HG03469 (cell line): ENCODE data around the gene MACO1.
"Not testable (repeated sequence)": the region's sequence is repeated elsewhere in the genome, so short reads cannot be mapped to it uniquely, and the experiment has no call there.

Source experiments
- ATAC-seq: cut with Tn5 transposase; IDR thresholded peaks from one replicate; pipeline ENCODE4 v1.9.1; 2021; ENCODE audit warnings: mild to moderate bottlenecking, moderate library complexity, moderate number of reproducible peaks; ENCODE audit not compliant: unreplicated experiment

The MACO1 gene

GRCh38 chr1:25485536-25486411, 55.1 kb downstream of the MACO1 start:
- no peak for ATAC-seq

- no peak for ATAC-seq
These were observed 55.9 kb downstream of the MACO1 start for GRCh38 chr1:25486602-25487001.

DNA sequence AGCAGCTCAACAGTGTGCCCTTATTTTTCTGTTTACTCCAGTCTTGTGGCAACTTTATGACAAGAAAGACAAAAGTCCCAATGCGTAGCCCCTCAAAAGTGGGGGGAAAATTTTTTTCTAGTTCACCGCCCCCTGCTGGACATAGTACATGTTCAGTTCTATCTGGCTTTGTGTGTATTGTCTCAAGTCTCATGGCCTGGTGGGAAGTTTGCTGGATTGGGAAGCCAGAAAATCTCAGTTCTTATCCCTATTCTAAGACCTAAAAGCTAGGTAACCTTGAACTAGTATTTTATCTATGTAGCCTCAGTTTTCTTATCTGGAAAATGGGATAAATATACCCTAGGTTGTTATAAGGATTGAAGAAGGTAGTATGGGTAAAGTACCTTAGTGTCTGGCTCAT, 56.9 kb downstream of the MACO1 start:
- ATAC-seq, result no peak

DNA sequence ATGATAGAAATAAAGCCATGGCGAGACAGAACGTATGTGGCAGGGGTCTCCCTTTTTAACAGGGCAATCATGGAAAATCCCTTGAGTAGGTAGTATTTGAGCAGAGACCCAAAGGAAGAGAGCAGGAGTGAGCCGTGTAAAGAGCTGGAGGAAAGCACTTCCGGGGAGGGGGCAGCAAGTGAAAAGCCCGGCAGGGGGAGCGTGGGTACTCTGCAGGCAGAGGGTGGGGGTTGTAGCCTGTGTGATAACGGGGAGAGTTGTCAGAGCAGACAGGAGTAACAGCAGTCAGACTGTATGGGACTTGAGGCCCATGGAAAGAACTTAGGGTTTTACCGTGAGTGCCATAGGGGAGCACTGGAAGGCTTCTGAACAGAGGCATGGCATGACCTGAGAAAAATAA, 61.6 kb downstream of the MACO1 start:
- ATAC-seq, result no peak

GRCh38 chr1:25494952-25495351, 64.3 kb downstream of the MACO1 start:
- no peak for ATAC-seq

- ATAC-seq, result no peak
These were observed 70.0 kb downstream of the MACO1 start for GRCh38 chr1:25500694-25501093.

DNA sequence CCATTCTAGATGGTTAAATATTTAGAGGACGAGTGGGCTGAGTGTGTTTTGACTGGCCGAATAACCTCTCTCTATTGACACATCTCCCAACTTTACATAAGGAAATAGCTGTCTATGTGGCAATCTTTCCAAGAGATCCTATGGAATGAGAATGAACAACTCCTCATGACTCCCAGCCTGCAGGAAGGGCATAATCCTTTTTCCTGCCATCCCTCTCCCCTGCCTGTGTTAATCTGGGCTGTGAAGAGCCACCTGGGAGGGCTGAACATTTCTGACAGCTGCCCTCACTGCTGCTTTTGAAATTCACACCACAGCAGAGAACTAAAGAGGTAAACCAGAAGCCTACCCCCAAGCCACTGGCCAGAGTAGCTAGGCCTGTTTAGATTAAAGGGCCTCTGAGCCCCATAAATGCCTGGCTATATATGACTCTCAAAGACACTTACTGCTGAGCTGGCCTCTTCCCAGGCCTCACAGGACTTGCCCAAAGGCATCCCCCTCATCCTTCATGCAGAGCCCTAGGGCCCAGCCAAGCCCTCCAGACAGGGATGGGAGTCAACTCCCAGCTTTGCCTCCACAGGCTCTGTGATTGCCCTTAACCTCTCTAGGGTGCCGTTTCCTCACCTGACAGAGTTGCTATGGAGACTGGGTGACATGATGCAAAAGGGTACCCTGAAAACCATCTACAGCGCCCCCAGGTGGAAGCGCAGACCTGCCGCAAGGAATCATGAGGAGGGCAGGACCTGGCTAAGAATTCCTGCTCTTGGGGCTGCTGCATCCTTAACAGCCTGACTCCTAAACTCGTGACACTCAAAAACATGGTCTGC, 70.8 kb downstream of the MACO1 start:
- no peak for ATAC-seq

GRCh38 chr1:25502957-25503356, 72.3 kb downstream of the MACO1 start:
- no peak for ATAC-seq

- no peak for ATAC-seq
These were observed 73.1 kb downstream of the MACO1 start for GRCh38 chr1:25503551-25504426.

GRCh38 chr1:25504706-25505595, 74.3 kb downstream of the MACO1 start:
- no peak for ATAC-seq

DNA sequence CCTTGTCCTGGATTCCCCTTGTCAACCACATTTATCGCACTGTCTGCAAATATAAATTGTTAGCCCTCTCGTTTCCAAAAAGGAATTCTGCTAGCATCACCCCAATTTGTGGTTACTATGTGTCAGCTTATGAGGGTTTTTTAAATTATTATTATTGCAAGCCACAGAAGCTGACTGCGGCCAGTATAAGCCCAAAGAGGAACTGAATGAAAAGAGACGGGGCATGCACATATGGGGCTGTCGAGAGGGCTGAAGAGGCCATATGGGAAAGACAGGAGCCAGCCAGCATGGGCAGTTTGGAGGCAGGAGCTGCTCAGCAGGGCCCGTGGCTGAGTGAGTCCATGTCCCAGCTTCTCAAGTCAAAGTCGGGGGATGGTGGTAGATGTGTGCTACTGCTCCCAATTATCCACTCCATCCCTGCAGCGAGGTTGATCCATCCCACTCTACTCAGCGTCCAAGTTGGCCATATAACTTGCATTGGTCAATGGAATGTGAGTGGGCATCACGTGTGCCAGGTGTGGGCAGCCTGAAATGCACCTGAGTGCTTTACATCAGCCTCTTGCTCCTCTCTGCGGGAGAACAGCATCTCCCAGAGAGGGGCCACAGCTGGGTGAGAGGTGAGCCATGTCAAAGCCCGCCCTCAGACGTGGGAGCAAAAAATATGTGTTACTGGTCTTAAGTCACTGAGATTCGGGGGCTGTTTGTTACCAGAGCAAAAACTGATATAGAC, 75.1 kb downstream of the MACO1 start:
- no peak for ATAC-seq

- ATAC-seq, result not testable (repeated sequence)
These were observed 76.1 kb downstream of the MACO1 start for GRCh38 chr1:25506566-25507463.

GRCh38 chr1:25513666-25514065, 83.0 kb downstream of the MACO1 start:
- no peak for ATAC-seq

- no peak for ATAC-seq
These were observed 84.3 kb downstream of the MACO1 start for GRCh38 chr1:25515033-25515432.

GRCh38 chr1:25516686-25517085, 86.0 kb downstream of the MACO1 start:
- ATAC-seq, result no peak

GRCh38 chr1:25517476-25518394, 87.0 kb downstream of the MACO1 start:
- no peak for ATAC-seq

GRCh38 chr1:25519624-25520023, 88.9 kb downstream of the MACO1 start:
- no peak for ATAC-seq
